ENCODE data around the gene SPTAN1. TPM values are rescaled to one million over a fixed set of nuclear protein-coding genes. Genes with fewer than 3 reads are reported as not detected.
"Not testable (repeated sequence)": the region's sequence is repeated elsewhere in the genome, so short reads cannot be mapped to it uniquely, and the experiment has no call there.

The SPTAN1 gene
- polyA plus RNA-seq, 2 of the 4 experiments (the other 2 are of a cell fraction), result 104 to 122 TPM

GRCh38 chr9:128505414-128505765, 47.0 kb upstream of the SPTAN1 start:
- ATAC-seq (no peak), FAIRE-seq (no peak), DNase-seq (ENCODE audit: low read depth in 1 of 2, low spot score in 1 of 2) (peak in 1 of 2 experiments; percentile 19)
- peaks cover 17% of the 10 kb centered on the region; the same call in 2 of the 3 replicates for H3K4me1 ChIP-seq
- CTCF ChIA-PET, result interaction anchor here (0.5 to 1.6 kb wide), 6 partner anchors 8 to 67 kb away, joined by 3 to 7 read pairs (median 4); no protein-coding TSS in a partner anchor
- H3K9me3 ChIP-seq, result no peaks in the 10 kb centered on the region
- peak overlapping the region; percentile 89 for H3K4me2 ChIP-seq
- POLR2A ChIA-PET, result interaction anchor here (1.0 to 1.6 kb wide), 3 partner anchors 45 to 50 kb away, joined by 3 to 8 read pairs (median 4); partner anchors contain the start of gene SPTAN1
- H3K27ac ChIP-seq, result peak overlapping the region; percentile 76 to 84; a peak in 5 of 6 replicates
- TF ChIP-seq TFCP2L1 (CRISPR knock-in tag; IDR thresholded peaks at IDR 0.05), result no peak
- TF ChIP-seq ELK1 (IDR thresholded peaks at IDR 0.05; ENCODE audit: low read depth, low read length), result no peak
- TF ChIP-seq RCOR1 (IDR thresholded peaks at IDR 0.05; ENCODE audit: low read depth, low read length), result no peak
- no peak for TF ChIP-seq RARB (CRISPR knock-in tag; IDR thresholded peaks at IDR 0.05)
- TF ChIP-seq FOSB (CRISPR knock-in tag; IDR thresholded peaks at IDR 0.05), result no peak
- no peak for TF ChIP-seq NFE2L2 (conservative IDR thresholded peaks at IDR 0.05; ENCODE audit: low read length)
- no peak for TF ChIP-seq BCL3 (IDR thresholded peaks at IDR 0.05)
- 48% methylated on average over 6 of the region's 6 CpGs for WGBS (ENCODE audit: missing lambda C conversion rate)
- H3K4me3 ChIP-seq, result peak overlapping the region; percentile 74

- Histone ChIP-seq H3K4me3 (peak overlapping the region; percentile 74; the same call in 1 of the 3 replicates), H3K4me1 (peaks cover 17% of the 10 kb centered on the region; the same call in 2 of the 3 replicates), H3K4me2 (peak overlapping the region; percentile 89)
- ChIA-PET CTCF (interaction anchor here (1.5 to 1.6 kb wide), 2 partner anchors 33 to 36 kb away, joined by 3 to 4 read pairs; no protein-coding TSS in a partner anchor), POLR2A (interaction anchor here (1.0 to 1.6 kb wide), 2 partner anchors 45 to 46 kb away, joined by 4 to 8 read pairs; partner anchors contain the start of gene SPTAN1)
- ATAC-seq; H3K9me3 ChIP-seq; DNase-seq (ENCODE audit: low read depth in 1 of 2, low spot score in 1 of 2); FAIRE-seq; H3K27ac ChIP-seq: not testable (repeated sequence)
- WGBS (ENCODE audit: missing lambda C conversion rate), result 93% methylated on average over 12 of the region's 12 CpGs
Measured at GRCh38 chr9:128505906-128506305, 46.5 kb upstream of the SPTAN1 start.

GRCh38 chr9:128512820-128513219, 39.6 kb upstream of the SPTAN1 start:
- DNase-seq (ENCODE audit: low read depth in 1 of 2, low spot score in 1 of 2) (no peak), ATAC-seq (no peak), FAIRE-seq (no peak)
- Histone ChIP-seq H3K9me3 (no peaks in the 10 kb centered on the region), H3K4me2 (no peak overlapping the region), H3K4me1 (no peaks in the 10 kb centered on the region), H3K27ac (no peak overlapping the region), H3K4me3 (no peak overlapping the region)
- ChIA-PET POLR2A (no interaction called here), CTCF (interaction anchor here (1.0 kb wide), 1 partner anchor 8 kb away, joined by 3 read pairs; the partner anchor contains the start of gene GLE1)
- 95% methylated on average over 9 of the region's 9 CpGs for WGBS (ENCODE audit: missing lambda C conversion rate)
- TF ChIP-seq ZSCAN20 (CRISPR knock-in tag; IDR thresholded peaks at IDR 0.05) (no peak), MAZ (IDR thresholded peaks at IDR 0.05; ENCODE audit: borderline replicate concordance, low read depth, low read length) (no peak)

DNA sequence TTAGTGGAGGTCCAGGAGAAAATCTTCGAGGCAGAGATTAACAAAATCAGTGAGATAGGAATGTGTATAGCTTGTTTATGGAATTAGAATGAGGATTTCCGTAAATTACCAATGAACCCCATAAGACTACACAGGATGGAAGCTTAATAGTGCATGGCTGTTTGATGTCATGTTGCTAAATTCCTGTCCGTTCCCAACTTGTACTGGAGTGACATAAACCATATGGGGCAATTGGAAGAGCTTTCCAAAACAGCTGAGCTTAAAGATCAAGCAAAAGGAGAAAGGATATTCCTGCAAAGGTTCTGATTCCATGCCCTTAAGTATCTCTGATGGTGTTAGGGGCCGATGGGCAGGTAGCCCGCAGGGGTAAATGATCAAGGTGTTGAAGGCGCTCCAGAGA, 30.4 kb upstream of the SPTAN1 start:
- no peaks in the 10 kb centered on the region for H3K9me3 ChIP-seq
- no peak overlapping the region for H3K27ac ChIP-seq
- H3K4me1 ChIP-seq, result no peaks in the 10 kb centered on the region
- DNase-seq (ENCODE audit: low read depth in 1 of 2, low spot score in 1 of 2) (no peak), ATAC-seq (no peak), FAIRE-seq (no peak)
- ChIA-PET CTCF (interaction anchor here (0.9 kb wide), 1 partner anchor 12 kb away, joined by 3 read pairs; no protein-coding TSS in a partner anchor), POLR2A (interaction anchor here (1.2 kb wide), 1 partner anchor 30 kb away, joined by 3 read pairs; the partner anchor contains the start of gene SPTAN1)
- H3K4me3 ChIP-seq, result no peak overlapping the region
- 94% methylated on average over 6 of the region's 6 CpGs for WGBS (ENCODE audit: missing lambda C conversion rate)
- no peak overlapping the region for H3K4me2 ChIP-seq
- TF ChIP-seq JUNB (IDR thresholded peaks at IDR 0.05), result no peak
- TF ChIP-seq RFX5 (IDR thresholded peaks at IDR 0.05), result no peak
- no peak for TF ChIP-seq FOXS1 (CRISPR knock-in tag; IDR thresholded peaks at IDR 0.05)
- no peak for TF ChIP-seq TFCP2L1 (CRISPR knock-in tag; IDR thresholded peaks at IDR 0.05)
- TF ChIP-seq CBX8 (IDR thresholded peaks at IDR 0.05), result no peak
- TF ChIP-seq REST (IDR thresholded peaks at IDR 0.05), result no peak
- no peak for TF ChIP-seq SMC3 (IDR thresholded peaks at IDR 0.05)
- TF ChIP-seq MAFK (IDR thresholded peaks at IDR 0.05; ENCODE audit: partially characterized antibody), result no peak
- TF ChIP-seq ATOH8 (CRISPR knock-in tag; IDR thresholded peaks at IDR 0.05; ENCODE audit: low read depth), result no peak
- TF ChIP-seq HOXB13 (CRISPR knock-in tag; IDR thresholded peaks at IDR 0.05; ENCODE audit: low read depth), result no peak
- no peak for TF ChIP-seq CHD4 (IDR thresholded peaks at IDR 0.05; ENCODE audit: borderline replicate concordance)
- no peak for TF ChIP-seq NPAS2 (CRISPR knock-in tag; IDR thresholded peaks at IDR 0.05; ENCODE audit: borderline replicate concordance)
- no peak for TF ChIP-seq KDM1A (IDR thresholded peaks at IDR 0.05; ENCODE audit: low read depth)
- TF ChIP-seq BCL3 (IDR thresholded peaks at IDR 0.05), result no peak
- TF ChIP-seq RARB (CRISPR knock-in tag; IDR thresholded peaks at IDR 0.05), result no peak
- no peak for TF ChIP-seq EHF (CRISPR knock-in tag; IDR thresholded peaks at IDR 0.05)

Data from A549 (cell line).